ENCODE results near the gene DOK5.

GRCh38 chr20:54549658-54550326, 74.4 kb downstream of the DOK5 start:
- no peak for TF ChIP-seq CTCF (conservative IDR thresholded peaks at IDR 0.05; ENCODE audit: low read length)
- no peak for TF ChIP-seq EZH2phosphoT487 (IDR thresholded peaks at IDR 0.05; ENCODE audit: borderline replicate concordance)

All from Loucy (cell line).